H9 (cell line): ENCODE measurements around the gene MED25. TPM values are rescaled to one million over a fixed set of nuclear protein-coding genes. Genes with fewer than 3 reads are reported as not detected.

Experiments
- DNase-seq: peaks from one replicate; pipeline ENCODE4 v3.0.0-alpha.2; 2017
- H2AFZ ChIP-seq: one replicate; pipeline ENCODE4 v1.6.1; 2013; ENCODE audit warnings: mild to moderate bottlenecking, low read length, control low read depth, moderate library complexity
- H2AK5ac ChIP-seq: 2 replicates; pipeline ENCODE4 v1.6.1; 2013; ENCODE audit warnings: low read length, control low read depth, mixed read lengths; ENCODE audit not compliant: insufficient read length
- H2BK120ac ChIP-seq: one replicate; pipeline ENCODE4 v1.6.1; 2013; ENCODE audit warnings: low read depth, mild to moderate bottlenecking, low read length, control low read depth, inconsistent platforms; ENCODE audit not compliant: poor library complexity, severe bottlenecking
- H2BK12ac ChIP-seq: 2 replicates; pipeline ENCODE4 v1.6.1; 2013; ENCODE audit warnings: low read length, control low read depth, mixed read lengths, low read depth; ENCODE audit not compliant: insufficient read length
- H2BK15ac ChIP-seq: 2 replicates; pipeline ENCODE4 v1.6.1; 2013; ENCODE audit warnings: low read depth, low read length, control low read depth
- H2BK20ac ChIP-seq: one replicate; pipeline ENCODE4 v1.6.1; 2013; ENCODE audit warnings: low read depth, mild to moderate bottlenecking, low read length, control low read depth, inconsistent platforms; ENCODE audit not compliant: poor library complexity, severe bottlenecking
- H2BK5ac ChIP-seq: 2 replicates; pipeline ENCODE4 v1.6.1; 2013; ENCODE audit warnings: low read length, control low read depth, mixed read lengths; ENCODE audit not compliant: insufficient read length
- H3K14ac ChIP-seq: 2 replicates; pipeline ENCODE4 v1.6.1; 2013; ENCODE audit warnings: low read length, control low read depth; ENCODE audit not compliant: insufficient read depth
- H3K18ac ChIP-seq: 2 replicates; pipeline ENCODE4 v1.6.1; 2013; ENCODE audit warnings: low read depth, mild to moderate bottlenecking, mixed read lengths, low read length, control low read depth; ENCODE audit not compliant: insufficient read length
- H3K23ac ChIP-seq: 2 replicates; pipeline ENCODE4 v1.6.1; 2013; ENCODE audit warnings: low read length, control low read depth, mixed read lengths, low read depth; ENCODE audit not compliant: insufficient read length
- H3K23me2 ChIP-seq: 2 replicates; pipeline ENCODE4 v1.6.1; 2013; ENCODE audit warnings: low read depth, mild to moderate bottlenecking, mixed read lengths, low read length, control low read depth; ENCODE audit not compliant: insufficient read length, poor library complexity, severe bottlenecking
- H3K27ac ChIP-seq: 2 replicates; pipeline ENCODE4 v1.5.1; 2013; ENCODE audit warnings: low read length, control low read depth, mixed read lengths, low read depth; ENCODE audit not compliant: insufficient read length
- H3K27me3 ChIP-seq: 2 replicates; pipeline ENCODE4 v1.6.1; 2013; ENCODE audit warnings: low read length, control low read depth, inconsistent platforms; ENCODE audit not compliant: insufficient read depth
- H3K4ac ChIP-seq: 2 replicates; pipeline ENCODE4 v1.6.1; 2013; ENCODE audit warnings: low read depth, mild to moderate bottlenecking, control low read depth, inconsistent platforms, low read length, moderate library complexity
- H3K4me1 ChIP-seq: 2 replicates; pipeline ENCODE4 v1.6.1; 2013; ENCODE audit warnings: low read length, control low read depth, inconsistent platforms; ENCODE audit not compliant: insufficient read depth
- H3K4me2 ChIP-seq: 2 replicates; pipeline ENCODE4 v1.6.1; 2013; ENCODE audit warnings: low read length, control low read depth, mixed read lengths; ENCODE audit not compliant: insufficient read length, insufficient read depth
- H3K56ac ChIP-seq: 2 replicates; pipeline ENCODE4 v1.6.1; 2013; ENCODE audit warnings: low read depth, mild to moderate bottlenecking, mixed read lengths, low read length, control low read depth; ENCODE audit not compliant: insufficient read length
- H3K79me1 ChIP-seq: 2 replicates; pipeline ENCODE4 v1.6.1; 2013; ENCODE audit warnings: low read depth, mild to moderate bottlenecking, moderate library complexity, low read length, control low read depth, inconsistent platforms; ENCODE audit not compliant: insufficient read depth, poor library complexity, severe bottlenecking
- H3K79me2 ChIP-seq: 2 replicates; pipeline ENCODE4 v1.6.1; 2013; ENCODE audit warnings: low read length, control low read depth, inconsistent platforms; ENCODE audit not compliant: insufficient read depth
- H3K9ac ChIP-seq: 2 replicates; pipeline ENCODE4 v1.6.1; 2013; ENCODE audit warnings: low read length, control low read depth, mixed read lengths; ENCODE audit not compliant: insufficient read length; ENCODE audit errors: extremely low read depth
- H3K9me3 ChIP-seq: one replicate; pipeline ENCODE4 v1.6.1; 2013; ENCODE audit warnings: low read depth, low read length, inconsistent platforms; ENCODE audit not compliant: control insufficient read depth
- H3T11ph ChIP-seq: one replicate; pipeline ENCODE4 v1.6.1; 2013; ENCODE audit warnings: mild to moderate bottlenecking, low read length, control low read depth, inconsistent platforms
- H4K20me1 ChIP-seq: one replicate; pipeline ENCODE4 v1.6.1; 2013; ENCODE audit not compliant: control insufficient read depth, insufficient read length, insufficient read depth
- H4K5ac ChIP-seq: 2 replicates; pipeline ENCODE4 v1.6.1; 2013; ENCODE audit warnings: low read depth, mild to moderate bottlenecking, mixed read lengths, low read length, control low read depth; ENCODE audit not compliant: insufficient read length
- H4K8ac ChIP-seq: replicated peaks from 2 replicates; pipeline ENCODE4 v1.6.1; 2013; ENCODE audit warnings: low read length, control low read depth, mixed read lengths, low read depth; ENCODE audit not compliant: insufficient read length
- H4K91ac ChIP-seq: 2 replicates; pipeline ENCODE4 v1.6.1; 2013; ENCODE audit warnings: low read depth, mild to moderate bottlenecking, moderate library complexity, mixed read lengths, low read length, control low read depth; ENCODE audit not compliant: insufficient read length
- H3K27ac Mint-ChIP-seq, 3 experiments: 2 replicates in 2 of 3; 3 replicates in 1 of 3; pipeline ENCODE4 v1.8.0; 2020 to 2021; ENCODE audit warnings: mixed read lengths in 3 of 3, mild to moderate bottlenecking in 1 of 3, moderate library complexity in 1 of 3
- H3K27me3 Mint-ChIP-seq: 2 replicates; pipeline ENCODE4 v1.8.0; 2021; ENCODE audit warnings: low read depth, mild to moderate bottlenecking, moderate library complexity, mixed read lengths
- H3K36me3 Mint-ChIP-seq, 3 experiments: 2 replicates in 2 of 3; 3 replicates in 1 of 3; pipeline ENCODE4 v1.8.0; 2020 to 2021; ENCODE audit warnings: low read depth in 3 of 3, mixed read lengths in 3 of 3; ENCODE audit not compliant: insufficient read depth in 1 of 3
- H3K4me1 Mint-ChIP-seq, 2 experiments: 2 replicates each; pipeline ENCODE4 v1.8.0; 2020; ENCODE audit warnings: mixed read lengths in 2 of 2
- H3K4me3 Mint-ChIP-seq, 2 experiments: 2 replicates in 1 of 2; 3 replicates in 1 of 2; pipeline ENCODE4 v1.8.0; 2020 to 2021; ENCODE audit warnings: mild to moderate bottlenecking in 2 of 2, mixed read lengths in 2 of 2, moderate library complexity in 1 of 2
- H3K9me3 Mint-ChIP-seq, 2 experiments: 2 replicates in 1 of 2; 3 replicates in 1 of 2; pipeline ENCODE4 v1.8.0; 2020; ENCODE audit warnings: mild to moderate bottlenecking in 2 of 2, mixed read lengths in 2 of 2, moderate library complexity in 1 of 2
- WGBS: extraction: QIAGEN DNeasy Blood & Tissue Kit; methylation state at CpG from one replicate; pipeline ENCODE4 v1.1.7; 2013; ENCODE audit warnings: missing lambda C conversion rate, low lambda C conversion rate, mixed read lengths; ENCODE audit not compliant: insufficient read length; ENCODE audit errors: extremely low coverage; 5-methylcytosine and 5-hydroxymethylcytosine counted together
- total RNA-seq: library from RNA; stranded (reverse); gene quantifications from 2 replicates; pipeline ENCODE4 v1.2.1, GENCODE V29; 2021
- TF ChIP-seq, protein P1 (sequence below): fragments of 200-600 bp; sonication (generic); conservative IDR thresholded peaks from 3 replicates; pipeline ENCODE4 v1.8.0; 2021; ENCODE audit warnings: antibody characterized with exemption, mild to moderate bottlenecking

The MED25 gene
- total RNA-seq, 1 experiment from 2014 or later = 77.5 TPM

- Mint-ChIP-seq H3K36me3 (peaks cover 50 to 63% (median 62%) of the 10 kb centered on the region in 3 experiments), H3K4me1 (peaks cover 13 to 21% of the 10 kb centered on the region in 2 experiments), H3K9me3 (no peaks in the 10 kb centered on the region), H3K27me3 (no peaks in the 10 kb centered on the region), H3K4me3 (peak overlapping the region in 1 of 2 experiments; percentile 42; a peak in 3 of 5 replicates), H3K27ac (no peak overlapping the region; a peak in 1 of 7 replicates)
- Histone ChIP-seq H3K79me1 (no peaks in the 10 kb centered on the region), H4K5ac (no peak overlapping the region), H3K4me1 (no peaks in the 10 kb centered on the region), H3K27ac (no peak overlapping the region), H3K56ac (no peak overlapping the region), H2BK5ac (no peak overlapping the region), H3K9ac (no peak overlapping the region), H3K27me3 (no peaks in the 10 kb centered on the region), H2BK20ac (no peak overlapping the region), H2AK5ac (no peak overlapping the region), H3K18ac (no peak overlapping the region), H2AFZ (no peak overlapping the region), H3K4ac (no peak overlapping the region), H4K91ac (no peak overlapping the region), H3K4me2 (no peak overlapping the region), H3K23ac (no peak overlapping the region), H2BK120ac (no peak overlapping the region), H2BK12ac (no peak overlapping the region), H4K20me1 (no peaks in the 10 kb centered on the region), H3K9me3 (no peaks in the 10 kb centered on the region), H4K8ac (no peak overlapping the region), H3K14ac (no peak overlapping the region), H2BK15ac (no peak overlapping the region), H3K79me2 (no peaks in the 10 kb centered on the region; the same call in 1 of the 2 replicates), H3K23me2 (peaks cover 11% of the 10 kb centered on the region), H3T11ph (no peak overlapping the region)
- TF ChIP-seq, protein P1, sequence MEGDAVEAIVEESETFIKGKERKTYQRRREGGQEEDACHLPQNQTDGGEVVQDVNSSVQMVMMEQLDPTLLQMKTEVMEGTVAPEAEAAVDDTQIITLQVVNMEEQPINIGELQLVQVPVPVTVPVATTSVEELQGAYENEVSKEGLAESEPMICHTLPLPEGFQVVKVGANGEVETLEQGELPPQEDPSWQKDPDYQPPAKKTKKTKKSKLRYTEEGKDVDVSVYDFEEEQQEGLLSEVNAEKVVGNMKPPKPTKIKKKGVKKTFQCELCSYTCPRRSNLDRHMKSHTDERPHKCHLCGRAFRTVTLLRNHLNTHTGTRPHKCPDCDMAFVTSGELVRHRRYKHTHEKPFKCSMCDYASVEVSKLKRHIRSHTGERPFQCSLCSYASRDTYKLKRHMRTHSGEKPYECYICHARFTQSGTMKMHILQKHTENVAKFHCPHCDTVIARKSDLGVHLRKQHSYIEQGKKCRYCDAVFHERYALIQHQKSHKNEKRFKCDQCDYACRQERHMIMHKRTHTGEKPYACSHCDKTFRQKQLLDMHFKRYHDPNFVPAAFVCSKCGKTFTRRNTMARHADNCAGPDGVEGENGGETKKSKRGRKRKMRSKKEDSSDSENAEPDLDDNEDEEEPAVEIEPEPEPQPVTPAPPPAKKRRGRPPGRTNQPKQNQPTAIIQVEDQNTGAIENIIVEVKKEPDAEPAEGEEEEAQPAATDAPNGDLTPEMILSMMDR = no peak
- no CpG with 5 or more reads among the region's 10 CpGs for WGBS
- no peak for DNase-seq
Observed at GRCh38 chr19:49880162-49880869, 62.2 kb downstream of the MED25 start.
